ENCODE measurements around the gene BTNL9.
"Not testable (repeated sequence)": the region's sequence is repeated elsewhere in the genome, so short reads cannot be mapped to it uniquely, and the experiment has no call there.

The BTNL9 gene

DNA sequence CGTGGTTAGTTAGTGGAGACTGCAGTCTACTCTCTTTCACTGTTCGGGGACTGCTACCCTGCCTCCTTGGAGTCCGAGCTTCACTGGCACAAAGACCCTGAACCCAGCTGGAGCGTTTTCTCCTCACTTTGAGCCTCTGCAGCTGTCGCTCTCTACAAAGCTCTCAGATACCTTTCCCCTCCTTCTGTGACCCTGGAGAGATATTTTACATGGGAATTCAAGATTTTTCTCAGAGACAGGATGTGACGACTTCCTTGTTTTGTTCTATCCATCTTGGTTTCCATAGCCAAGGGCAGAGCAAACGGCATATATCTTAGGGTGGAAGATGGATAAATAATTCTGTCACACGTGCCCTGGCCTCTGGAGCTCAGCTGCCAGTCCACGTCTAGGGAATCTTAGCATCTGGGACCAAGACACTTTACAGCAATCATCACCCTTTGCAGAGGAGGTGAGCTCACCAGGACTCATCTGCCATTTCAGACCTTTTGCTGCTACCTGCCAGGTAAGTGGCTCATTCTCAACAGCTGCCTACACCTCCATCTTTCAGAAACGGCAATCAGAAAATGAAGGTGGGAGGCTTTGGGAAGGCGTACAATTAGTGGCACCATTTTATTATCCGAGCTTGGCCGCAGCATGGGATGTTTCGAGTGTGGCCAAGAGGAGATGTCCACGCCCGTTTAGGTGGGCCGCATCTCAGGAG lies at the start of gene BTNL9:
BTNL9 (plus strand) TSS at position 336 of the 700 bp plus-strand sequence. CDS start 5,224 bp downstream, outside the sequence.
- DNase-seq (ENCODE audit: low read depth in 2 of 2): no peak

- no peak for DNase-seq (ENCODE audit: low read depth in 2 of 2)
These were observed 49.2 kb upstream of the BTNL9 start for GRCh38 chr5:180990882-180991242.

DNA sequence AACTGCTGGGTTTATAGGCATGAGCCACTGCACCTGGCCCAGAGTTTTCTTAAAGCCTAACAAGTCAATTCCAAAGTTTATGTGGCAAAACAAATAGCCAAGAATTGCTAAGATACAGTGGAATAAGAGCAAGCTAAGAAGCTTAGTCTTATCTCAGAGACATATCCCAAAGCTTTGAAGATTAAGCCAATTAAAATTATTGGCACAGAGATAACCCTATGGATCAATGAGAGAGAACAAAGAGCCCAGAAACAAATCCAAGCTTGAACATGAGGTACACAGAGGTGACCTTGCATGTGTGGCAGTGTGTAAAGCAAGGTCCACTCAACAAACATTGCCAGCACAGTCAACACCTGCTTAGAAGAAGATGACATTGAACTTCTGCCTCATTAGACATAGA lies 38.1 kb upstream of the BTNL9 start:
- no peak for DNase-seq (ENCODE audit: low read depth in 2 of 2)

GRCh38 chr5:181005791-181006190 lies 34.3 kb upstream of the BTNL9 start:
- no peak for DNase-seq (ENCODE audit: low read depth in 2 of 2)

- DNase-seq (ENCODE audit: low read depth in 2 of 2): no peak
These were observed 31.9 kb upstream of the BTNL9 start for GRCh38 chr5:181008136-181008535.

DNA sequence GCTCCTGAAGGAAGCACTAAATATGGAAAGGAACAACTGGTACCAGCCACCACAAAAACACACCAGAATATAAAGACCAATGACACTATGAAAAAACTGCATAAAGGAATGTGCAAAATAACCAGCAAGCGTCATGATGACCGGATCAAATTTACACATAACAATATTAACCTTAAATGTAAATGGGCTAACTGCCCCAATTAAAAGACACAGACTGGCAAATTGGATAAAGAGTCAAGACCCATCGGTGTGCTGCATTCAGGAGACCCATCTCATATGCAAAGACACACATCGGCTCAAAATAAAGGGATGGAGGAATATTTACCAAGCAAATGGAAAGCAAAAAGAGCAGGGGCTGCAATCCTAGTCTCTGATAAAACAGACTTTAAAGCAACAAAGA lies 30.0 kb upstream of the BTNL9 start:
- not testable (repeated sequence) for DNase-seq (ENCODE audit: low read depth in 2 of 2)

GRCh38 chr5:181014654-181015053 lies 25.4 kb upstream of the BTNL9 start:
- not testable (repeated sequence) for DNase-seq (ENCODE audit: low read depth in 2 of 2)

DNA sequence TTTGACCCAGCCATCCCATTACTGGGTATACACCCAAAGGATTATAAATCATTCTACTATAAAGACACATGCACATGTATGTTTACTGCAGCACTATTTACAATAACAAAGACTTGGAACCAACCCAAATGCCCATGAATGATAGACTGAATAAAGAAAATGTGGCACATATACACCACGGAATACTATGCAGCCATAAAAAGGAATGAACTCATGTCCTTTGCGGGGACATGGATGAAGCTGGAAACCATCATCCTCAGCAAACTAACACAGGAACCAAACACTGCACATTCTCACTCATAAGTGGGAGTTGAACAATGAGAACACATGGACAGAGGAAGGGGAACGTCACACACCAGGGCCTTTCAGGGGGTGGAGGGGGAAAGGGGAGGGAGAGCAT lies 22.6 kb upstream of the BTNL9 start:
- not testable (repeated sequence) for DNase-seq (ENCODE audit: low read depth in 2 of 2)

- DNase-seq (ENCODE audit: low read depth in 2 of 2): no peak
These were observed 19.4 kb upstream of the BTNL9 start for GRCh38 chr5:181020688-181021087.

GRCh38 chr5:181024245-181025064 lies 15.6 kb upstream of the BTNL9 start:
- DNase-seq (ENCODE audit: low read depth in 2 of 2): no peak

- no peak for DNase-seq (ENCODE audit: low read depth in 2 of 2)
These were observed 12.5 kb upstream of the BTNL9 start for GRCh38 chr5:181027452-181028031.

GRCh38 chr5:181028032-181028819 lies 11.8 kb upstream of the BTNL9 start:
- DNase-seq (ENCODE audit: low read depth in 2 of 2): no peak

GRCh38 chr5:181031716-181032115 lies 8.3 kb upstream of the BTNL9 start:
- no peak for DNase-seq (ENCODE audit: low read depth in 2 of 2)

DNA sequence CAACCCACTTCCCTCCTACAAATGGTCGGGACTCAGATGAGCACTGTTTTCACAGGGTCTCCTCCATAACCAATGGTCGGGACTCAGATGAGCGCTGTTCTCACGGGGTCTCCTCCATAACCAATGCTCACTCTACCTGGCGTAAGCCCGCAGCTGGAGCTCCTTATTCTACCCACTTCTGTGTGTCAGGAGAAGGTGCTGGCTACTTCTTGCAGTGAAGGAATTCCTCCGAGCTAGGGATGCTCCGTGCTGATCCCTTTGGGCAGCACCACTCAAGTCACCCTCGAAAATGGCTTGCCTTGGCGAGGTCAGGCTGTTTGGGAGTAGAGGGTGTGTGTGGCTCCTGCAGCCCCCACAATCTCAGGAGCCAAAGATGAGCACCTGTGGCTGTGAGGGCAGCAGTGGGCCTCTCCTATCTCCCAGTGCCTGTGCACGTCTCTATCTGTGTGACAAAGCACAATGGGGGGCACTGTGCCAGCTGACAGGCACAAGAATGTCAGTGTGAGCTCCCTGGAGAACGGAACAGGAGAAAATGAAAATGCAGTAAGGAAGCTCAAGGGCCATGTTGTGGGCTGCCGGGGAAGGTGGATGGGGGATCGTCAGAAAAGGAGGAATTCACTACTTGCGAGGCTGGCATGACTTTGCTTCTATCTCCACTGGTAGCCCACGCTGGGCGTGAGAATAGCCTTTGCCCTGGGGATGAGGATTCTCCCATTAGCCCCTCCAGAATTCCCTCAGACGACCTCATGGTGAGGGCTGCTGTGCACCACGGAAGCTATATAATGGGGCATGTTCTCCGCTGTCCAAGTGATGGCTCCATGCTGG lies 3.9 kb upstream of the BTNL9 start:
- no peak for DNase-seq (ENCODE audit: low read depth in 2 of 2)

DNA sequence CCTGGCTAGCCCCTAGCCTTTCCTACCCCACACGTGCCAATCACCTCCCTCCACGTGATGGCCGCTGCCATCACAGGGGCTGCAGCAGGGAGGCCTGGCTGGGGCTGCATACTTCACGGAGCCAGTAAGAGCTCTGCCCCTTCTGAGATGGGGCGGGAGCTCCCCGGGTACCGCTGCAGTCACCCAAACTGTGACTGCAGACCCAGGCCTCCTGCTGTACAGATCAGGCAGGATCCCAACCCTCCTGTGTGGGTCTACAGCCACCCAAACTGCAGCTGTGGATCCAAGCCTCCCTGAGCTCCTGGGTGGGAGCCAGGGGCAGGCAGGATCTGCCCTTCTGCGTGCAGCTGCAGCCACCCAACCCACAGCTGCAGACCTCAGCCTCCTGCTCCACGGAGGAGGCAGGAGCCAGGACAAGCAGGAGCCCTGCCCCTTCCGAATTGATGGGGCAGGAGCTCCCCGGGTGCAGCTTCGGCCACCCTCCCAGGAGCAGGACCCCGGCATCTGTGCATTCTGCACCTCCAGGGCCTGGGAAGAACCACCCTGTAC lies 3.2 kb upstream of the BTNL9 start:
- no peak for DNase-seq (ENCODE audit: low read depth in 2 of 2)

DNA sequence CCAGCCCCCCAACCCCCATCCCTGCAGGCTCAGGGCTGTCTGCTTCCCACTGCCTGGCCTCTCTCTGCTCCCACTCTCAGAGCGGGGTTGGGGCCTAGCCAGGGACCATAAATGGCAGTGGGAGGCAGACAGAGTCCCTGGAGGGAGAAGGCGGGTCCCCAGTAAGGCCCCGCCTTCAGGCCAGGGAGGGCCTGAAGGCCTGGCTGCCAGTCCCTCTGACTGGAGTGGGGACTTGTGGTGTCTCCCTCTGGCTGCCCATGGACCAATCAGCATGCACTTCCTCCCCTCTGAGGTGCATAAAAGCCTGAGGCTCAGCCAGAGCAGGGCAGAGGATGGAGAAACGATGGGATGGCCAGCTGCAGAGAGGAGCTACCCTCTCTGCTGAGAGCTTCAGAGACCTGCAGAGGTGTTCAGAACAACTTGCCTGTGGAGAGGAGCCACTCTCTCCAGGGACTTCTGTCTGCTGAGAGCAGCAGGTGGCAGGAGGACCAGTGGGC lies 2.7 kb upstream of the BTNL9 start:
- no peak for DNase-seq (ENCODE audit: low read depth in 2 of 2)

DNA sequence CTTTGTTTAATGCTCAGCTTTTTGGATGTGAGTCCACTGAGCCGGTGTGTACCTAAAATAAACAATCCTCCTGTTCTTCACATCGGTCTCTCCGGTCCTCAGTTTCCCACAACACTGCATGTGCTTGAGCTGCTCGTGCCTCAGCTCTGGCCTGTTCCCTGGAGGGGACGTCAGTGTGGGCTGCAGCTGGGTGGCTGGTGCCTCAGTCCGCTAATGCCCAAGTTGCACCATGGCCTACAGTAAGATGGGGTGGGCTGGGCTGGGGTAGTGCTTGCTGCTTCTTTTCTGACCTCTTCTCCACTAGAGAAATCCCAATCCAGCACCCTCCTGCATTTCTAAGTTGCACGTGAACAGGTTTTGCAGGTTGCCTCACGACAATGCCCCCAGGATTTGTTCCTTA lies 595 bp upstream of the BTNL9 start:
- DNase-seq (ENCODE audit: low read depth in 2 of 2): no peak

DNA sequence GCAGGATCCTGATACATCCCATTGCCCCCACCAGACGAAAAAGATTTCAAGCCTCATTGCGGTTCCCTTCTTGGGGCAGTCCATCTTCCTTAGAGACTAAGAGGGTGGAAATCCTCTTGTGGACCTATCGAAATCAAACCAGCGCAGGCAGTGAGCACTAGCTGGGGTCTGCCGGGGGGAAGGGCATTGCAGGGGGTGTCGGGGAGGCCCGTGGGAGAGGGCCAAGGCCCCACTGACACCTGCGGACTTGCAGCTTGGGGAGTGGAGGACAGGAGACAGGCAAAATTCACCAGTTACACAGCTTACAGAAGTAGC lies 522 bp downstream of the BTNL9 start:
- no peak for DNase-seq (ENCODE audit: low read depth in 2 of 2)

DNA sequence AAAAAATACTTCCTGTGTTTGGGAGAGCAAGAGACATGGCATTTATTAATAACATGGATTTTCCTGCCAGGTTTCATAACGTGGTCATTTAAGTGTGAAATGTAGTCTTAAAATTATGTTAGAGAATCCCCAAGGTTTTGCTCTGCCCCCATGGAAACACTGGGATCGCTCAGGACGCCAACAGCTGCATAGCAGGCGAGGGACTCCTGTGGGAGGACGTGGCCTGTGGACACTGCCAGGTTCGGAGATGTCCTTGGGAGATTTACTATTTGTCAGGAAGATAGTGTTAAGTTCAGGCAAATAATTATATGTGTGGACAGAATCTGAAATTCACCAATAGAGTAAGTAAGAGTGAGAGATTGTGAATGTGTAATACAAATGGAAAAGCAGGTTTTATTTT lies 977 bp downstream of the BTNL9 start:
- DNase-seq (ENCODE audit: low read depth in 2 of 2): no peak

- no peak for DNase-seq (ENCODE audit: low read depth in 2 of 2)
These were observed 2.1 kb downstream of the BTNL9 start for GRCh38 chr5:181042036-181042713.
